GM18520 (cell line): Measurements from ENCODE around the gene CAPN14.

ENCODE experiments used
- ATAC-seq: cut with Tn5 transposase; IDR thresholded peaks from one replicate; pipeline ENCODE4 v1.9.1; 2021; ENCODE audit not compliant: unreplicated experiment

CAPN14 gene

DNA sequence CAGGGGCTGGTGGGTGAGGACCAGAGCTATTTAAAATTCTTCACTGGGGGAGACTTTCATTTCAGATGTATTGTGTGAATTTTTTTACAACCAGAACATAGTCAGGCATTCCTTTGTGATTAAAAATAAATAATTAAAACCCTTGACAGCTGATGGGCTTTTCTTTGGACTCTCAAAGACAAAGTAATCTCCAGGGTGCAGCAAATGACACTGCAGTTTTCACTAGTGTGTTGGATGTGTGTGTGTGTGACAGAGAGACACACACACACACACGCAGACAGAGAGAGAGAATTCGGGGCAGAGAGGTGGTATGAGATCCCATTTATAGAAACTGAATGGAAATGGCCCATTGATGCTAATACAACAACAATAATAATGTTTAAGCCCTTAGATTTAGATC is 68.8 kb downstream of the CAPN14 start:
- no peak for ATAC-seq

DNA sequence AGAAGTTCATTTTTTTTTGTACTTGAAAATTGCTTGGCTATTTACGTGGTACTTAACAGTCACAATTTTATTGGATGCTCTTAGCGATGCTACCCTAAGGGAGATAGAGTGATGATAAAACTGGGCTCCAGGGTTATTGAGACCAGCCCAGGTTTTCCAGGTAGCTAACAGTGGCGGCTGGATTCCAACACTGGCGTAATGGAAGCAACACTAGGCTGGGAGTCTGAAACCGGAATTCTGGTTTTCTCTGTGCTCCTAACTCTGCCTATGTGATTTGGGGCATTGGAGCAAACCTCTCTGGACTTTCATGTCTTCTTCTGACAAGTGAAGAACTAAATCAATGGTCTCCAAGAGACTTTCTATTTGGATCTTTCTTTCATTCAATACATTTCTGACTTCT is 69.7 kb downstream of the CAPN14 start:
- no peak for ATAC-seq

DNA sequence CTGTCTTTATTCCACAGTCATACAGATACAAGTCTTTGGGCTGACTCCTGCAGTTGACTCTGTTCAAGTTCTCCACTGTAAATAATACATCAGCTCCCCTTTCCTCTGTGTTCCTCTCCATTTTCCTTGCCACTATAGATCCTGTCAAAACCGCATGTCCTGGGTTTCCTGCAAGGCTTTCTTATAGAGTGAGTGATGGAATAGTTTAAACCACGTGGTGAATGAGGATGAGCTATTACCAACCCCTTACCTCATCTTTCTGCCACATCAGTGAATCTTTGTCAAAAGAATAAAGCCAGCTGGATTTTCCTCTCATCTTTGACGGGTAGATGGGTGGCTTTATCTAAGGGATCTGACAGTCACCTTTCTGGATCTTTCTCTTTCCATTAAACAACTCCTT is 75.2 kb downstream of the CAPN14 start:
- no peak for ATAC-seq

DNA sequence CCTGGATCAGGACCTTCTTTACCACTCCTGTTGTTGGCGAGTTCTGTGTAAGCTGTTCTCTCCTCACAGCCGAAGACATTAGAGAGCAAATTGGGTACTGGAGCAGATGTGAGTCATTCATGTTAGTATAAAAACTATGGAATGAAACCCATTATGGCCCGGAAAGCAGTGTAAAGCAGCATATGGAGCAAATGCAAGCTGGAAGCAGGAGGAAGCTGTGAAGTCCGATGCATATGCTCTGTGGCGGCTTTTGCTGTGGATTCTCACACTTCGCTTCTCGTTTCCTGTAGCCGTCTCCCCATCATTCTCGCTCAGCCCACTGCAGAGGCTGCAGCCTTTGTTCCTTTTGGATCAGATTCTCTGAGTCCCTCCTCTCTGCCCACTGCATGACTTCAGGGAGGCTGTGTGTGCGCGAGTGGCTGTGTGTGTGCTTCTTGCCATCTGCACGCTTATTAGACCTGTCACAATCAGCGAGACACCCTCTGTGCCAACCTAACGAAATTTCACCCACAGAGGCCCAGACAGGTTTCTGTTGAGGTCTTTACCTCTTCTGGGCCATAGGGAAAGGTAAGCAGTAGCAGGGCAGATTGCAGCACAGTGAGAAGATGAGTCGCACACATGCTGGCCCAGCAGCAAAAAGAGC is 75.8 kb downstream of the CAPN14 start:
- no peak for ATAC-seq

DNA sequence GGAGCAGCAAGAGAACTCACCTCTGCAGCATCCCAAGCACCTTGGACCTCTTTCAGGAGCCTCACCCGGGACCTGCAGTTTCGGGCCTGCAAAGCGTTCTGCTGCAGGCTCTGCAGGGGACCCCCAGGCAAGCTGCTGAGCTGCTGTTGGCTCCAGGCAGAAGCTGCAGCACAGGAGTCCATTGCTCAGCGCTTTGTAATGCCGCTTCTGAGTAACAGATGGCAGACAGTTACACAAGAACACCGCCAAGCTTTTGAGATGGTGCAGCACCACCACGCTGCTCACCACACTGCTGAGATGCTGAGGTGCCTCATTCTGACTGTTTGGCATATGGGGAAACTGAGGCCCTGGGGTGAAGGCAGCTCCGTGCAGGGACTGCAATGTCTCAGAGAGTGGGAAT is 77.2 kb downstream of the CAPN14 start:
- no peak for ATAC-seq

DNA sequence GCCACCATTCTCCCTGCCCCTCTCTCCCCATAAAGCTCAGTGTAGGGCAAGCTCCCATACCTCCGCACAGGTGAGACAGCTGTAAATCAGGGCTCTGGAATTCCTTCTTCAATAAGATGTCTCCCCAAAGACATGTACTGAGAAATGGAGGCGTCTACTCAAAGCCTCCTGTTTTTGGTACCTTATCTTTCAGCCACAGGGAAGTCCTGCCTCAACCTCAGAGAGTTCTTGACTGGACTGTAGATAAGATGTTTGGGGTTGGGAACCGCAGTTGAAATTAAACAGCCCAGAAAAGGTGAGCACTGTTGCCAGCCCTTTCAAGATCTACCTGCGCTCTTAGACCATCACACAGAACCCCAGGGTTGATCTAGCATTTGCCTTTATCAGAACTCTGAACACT is 77.6 kb downstream of the CAPN14 start:
- no peak for ATAC-seq

DNA sequence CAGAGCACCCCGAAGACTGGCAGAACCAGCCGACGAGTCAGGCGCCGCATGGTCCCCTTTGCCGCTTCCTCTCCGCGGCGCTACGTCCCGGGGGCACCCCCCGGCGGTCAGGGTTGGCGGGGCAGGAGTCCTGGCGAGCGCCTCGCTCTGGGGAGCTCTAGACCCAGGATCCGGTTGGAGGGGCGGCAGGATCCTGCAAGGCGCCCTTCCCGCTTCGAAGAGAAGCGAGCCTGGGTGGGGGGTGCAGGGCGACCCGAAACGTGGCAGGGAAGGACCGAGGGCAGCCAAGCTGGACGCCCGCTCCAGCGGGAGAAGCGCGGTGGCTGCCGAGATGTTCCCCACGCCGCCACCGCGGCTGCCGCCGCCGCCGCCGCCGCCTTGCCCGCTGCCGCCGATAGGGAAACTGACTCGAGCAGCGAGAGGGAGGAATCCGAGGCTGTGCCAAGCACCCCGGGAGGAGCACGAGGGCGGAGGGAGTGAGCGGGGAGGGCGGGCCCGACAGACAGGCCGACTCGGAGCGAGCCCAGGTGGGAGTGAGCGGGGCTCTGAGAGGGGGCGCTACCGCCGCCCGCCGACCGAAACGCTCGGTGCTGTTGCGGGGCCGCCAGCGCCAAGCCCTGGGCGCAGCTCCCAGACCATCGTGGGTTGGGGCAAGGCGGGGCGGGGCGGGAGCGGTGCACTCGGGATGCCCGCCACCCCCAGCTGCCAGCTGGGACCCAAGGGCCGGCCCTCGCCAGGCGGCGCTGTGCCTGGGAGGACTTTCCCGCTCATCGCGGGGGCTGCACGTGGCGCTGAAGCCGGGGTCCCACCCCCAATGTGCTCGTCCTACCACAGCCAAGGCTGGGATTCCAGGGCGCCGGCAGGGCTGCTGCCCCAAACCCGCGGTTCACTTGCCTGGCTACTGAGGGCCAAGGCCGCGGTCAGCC is 79.0 kb downstream of the CAPN14 start, which contains the start of gene GALNT14:
GALNT14 (minus strand) TSS at position 404 of the 926 bp plus-strand sequence; CDS start at position 50, 354 bp downstream.
- no peak for ATAC-seq

DNA sequence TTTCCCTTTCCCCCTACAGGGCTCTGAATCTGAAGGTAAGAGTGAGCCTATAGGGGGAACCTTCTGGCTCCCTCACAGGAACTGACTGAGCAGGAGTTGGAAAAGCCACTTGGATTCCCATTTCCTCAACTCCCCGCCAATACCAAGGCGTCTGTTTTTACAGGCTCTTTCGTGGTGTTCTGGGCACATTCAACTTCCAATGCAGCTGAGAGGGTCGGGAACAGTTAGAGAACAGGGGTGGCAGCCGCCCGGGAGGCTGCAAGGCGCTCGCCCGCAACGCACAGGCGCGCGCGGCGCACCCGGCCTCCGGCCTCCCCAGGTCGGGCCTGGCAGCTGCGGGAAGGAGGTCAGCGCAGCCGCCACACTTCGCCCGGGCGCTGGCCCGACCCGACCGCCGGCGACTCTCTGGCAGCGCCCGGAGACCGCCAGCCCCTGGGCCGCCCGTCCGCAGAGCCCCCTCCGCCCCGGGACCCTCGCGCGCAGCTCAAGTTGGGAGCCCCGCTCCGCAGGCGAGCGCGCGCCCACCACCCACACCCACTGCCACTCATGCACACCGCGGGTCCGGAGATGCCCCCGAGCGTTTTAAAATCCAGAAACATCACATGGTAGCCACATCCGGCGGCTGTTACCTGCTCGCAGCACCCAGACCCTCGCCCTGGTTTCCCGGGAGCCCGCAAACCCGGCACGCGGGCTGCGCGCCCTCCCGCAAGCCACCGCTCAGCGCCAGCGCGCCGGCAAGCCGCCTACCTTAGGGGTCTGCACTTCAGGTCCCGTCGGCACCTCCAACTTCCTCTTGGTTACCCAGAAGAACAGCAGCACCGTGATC is 79.9 kb downstream of the CAPN14 start:
- no peak for ATAC-seq

DNA sequence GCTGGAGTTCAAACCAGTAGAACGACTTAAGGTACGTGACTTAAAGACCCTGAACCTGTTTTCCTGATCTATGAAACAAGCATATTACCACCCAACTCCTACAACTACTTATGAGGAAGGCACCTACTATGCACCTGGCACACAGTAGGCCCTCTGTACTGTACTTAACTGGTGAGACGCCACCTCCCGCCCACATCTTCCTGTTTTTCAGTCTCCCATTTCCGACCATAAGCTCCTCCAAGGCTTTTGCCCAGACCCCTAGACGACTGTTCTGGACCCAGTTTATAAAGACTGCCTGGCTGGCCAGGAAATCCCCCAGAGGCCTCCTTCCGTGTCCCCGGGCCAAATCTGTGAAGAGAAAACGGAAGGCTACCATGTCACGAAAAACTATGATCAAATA is 80.6 kb downstream of the CAPN14 start:
- ATAC-seq, result no peak

DNA sequence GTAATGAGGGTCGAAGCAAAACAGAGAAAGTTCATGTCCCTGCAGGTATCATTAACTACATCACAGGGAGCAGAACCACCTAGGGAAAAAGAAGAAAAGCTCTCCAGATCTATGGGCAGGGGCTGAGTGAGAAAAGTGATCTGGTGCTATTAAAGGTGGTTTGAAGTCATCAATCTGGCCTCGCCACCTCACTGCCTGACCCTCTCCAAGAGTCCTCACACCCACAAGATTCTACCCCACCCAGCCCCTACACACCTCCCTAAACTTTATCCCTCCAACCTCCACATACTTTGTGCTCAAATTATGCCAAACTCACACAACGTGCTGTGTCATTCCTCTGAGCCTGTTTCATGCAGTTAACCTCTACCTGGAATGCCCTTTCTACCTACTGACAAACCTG is 81.3 kb downstream of the CAPN14 start:
- no peak for ATAC-seq

DNA sequence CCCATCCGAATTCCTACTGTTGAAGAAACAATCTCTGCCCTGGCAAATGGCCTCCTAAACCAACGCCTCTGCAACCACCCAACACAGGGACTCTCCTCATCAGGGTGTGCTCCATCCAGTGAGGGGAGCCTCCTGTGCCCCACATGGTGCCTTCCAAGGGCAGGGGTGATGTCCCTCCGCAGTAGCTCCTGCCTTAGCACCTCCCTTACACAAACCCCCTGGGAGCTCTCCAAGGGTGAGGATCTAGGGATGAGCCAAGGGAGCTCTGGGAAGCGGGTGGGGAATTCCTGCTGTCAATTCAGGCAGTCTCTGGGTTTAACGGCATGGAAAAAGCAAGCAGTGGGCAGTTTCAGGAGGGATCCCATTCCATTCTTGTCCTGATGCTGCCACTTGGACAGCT is 82.8 kb downstream of the CAPN14 start:
- no peak for ATAC-seq

DNA sequence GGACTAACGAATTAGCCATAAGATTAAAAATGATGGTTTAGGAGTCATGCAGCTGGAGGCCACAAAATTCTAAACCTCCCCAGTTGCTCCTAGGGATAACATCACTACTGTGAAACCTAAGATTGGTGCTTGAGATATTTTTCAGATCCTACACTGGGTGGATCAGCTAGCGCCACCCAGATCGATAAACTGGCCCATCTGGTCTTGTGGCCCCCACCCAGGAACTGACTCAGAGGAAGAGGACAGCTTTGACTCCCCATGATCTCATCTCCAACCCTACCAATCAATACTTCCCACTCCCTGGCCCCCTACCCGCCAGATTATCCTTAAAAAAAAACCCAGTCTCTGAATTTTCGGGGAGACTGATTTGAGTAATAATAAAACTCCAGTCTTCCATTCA is 84.5 kb downstream of the CAPN14 start:
- ATAC-seq, result no peak

DNA sequence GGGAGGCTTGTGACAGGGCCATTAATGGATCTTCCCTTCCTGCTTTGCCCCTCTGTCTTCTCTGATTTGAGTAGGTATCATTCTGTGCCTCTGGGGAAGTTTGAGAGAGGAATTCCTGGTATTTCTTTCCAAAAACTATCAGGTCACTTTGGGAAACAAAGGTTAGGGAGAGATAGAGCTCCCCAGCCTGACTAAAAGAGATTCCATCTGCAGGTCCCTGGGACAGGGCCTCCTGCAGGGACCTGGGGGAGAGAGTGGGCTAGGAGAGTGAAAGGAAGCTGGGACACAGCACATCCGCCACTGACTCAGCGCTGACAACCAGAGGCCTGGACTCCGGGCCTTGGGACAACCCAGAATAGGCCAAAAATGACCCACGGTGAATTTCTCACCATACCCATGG is 85.4 kb downstream of the CAPN14 start:
- ATAC-seq, result no peak

DNA sequence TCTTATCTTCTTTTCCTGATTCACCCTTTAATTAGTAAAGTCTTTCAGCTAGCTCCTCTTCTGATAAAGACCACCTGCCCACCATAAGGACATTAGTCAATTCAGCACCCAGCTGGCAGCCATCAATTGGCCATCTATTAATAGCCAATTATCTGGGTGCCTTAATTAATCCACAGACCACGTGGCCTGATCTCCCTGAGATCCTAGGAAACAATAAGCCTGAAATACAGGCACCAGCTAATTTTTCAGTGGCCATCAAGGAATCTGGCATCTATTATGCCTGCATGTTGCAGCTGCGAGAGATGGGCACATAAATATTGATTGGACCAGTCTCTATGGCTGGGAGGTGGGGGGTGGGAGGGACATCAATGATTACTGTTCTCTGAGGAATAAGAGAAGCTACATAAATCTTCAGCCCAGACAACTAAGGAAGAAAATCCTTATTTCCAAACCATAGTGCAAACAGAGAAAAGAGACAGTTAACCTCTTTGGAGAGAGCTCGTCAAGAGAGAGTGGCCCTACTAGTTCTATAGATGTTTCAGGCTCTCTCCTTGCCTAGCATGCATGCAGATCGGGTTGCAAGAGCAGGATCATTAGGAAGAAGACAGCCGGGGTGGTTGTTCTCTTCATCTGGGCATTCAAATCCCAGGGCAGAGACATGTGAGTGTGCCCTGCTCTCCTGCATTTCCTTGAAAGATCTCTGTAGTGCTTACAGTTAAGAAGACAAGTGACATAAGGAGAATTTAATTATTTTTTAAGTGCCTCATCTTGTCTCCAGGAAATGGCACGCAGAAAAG is 87.7 kb downstream of the CAPN14 start:
- no peak for ATAC-seq

DNA sequence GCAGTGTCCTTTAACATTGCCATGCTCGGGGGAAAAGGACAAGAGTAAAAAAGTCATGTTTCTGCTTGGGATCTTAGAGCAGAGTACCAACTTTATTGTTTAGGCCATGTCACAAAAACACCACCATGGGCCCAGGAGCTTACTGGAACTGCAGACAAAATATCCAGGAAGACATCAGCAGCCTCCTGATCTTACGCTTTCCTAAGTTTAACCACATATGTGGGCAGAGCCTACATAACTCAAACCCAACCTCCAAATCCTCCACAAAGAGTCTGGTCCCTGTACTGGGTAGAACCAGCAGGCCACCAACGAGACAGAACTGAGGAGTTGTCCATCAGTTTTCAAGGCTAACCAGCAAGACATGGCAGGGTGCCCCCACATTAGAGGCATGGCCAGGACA is 89.4 kb downstream of the CAPN14 start:
- ATAC-seq, result no peak

DNA sequence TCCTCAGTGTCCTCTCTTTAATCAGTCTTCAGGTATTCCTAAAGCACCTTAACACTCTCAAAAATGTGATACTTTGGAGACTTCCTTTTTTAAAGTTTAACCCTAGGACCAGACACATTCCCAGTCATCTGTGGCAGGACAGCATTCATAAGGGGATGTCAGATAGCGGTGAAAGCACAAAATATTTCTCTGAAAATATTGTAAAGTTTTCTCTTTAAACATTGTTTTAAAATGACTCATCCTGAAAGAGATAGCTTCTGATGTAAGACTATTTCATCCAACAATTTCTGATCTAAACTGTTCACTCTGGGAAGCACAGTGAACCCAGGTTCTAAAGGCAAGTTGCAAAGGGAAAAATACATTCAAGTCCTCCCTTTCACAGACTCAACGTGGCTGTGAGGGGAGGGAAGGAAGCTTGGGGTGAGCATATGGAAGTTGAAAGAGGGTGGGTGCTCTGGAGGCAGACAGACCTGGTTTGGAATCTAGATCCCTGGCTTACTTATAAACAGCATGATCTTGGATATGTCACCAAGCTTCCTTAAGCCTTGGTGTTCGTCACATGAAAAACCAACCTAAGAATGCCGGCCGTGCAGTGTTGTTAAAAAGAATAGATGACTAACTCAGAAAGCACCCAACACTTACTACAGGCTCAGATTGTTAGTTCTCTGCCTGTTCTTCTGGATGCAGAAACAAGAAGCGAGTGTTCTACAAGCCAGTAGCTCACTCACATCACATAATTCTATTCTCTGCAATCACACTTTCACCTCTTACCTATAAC is 91.2 kb downstream of the CAPN14 start:
- ATAC-seq, result no peak

DNA sequence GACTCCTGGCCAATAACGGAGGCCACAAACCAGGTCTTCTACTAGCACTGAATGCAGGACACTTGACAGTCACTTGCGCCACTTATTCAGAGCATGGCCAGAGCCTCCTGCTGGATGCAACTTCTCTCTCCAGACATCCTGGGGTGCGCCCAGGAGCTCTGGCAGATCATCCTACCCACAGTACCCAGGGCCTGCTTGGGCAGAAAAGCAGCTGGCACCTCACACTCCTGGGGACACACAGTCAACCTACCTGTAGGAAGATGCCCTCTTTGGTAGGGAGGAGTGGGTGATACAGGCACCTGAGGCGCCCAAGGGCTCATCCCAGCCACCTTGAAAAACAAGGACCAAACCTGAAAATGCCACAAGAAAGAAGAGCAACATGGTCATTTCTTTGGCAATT is 92.4 kb downstream of the CAPN14 start:
- ATAC-seq, result no peak
